Liver (tissue), 9 donors: ENCODE measurements around the gene MAD2L1BP. TPM values are rescaled to one million over a fixed set of nuclear protein-coding genes. Genes with fewer than 3 reads are reported as not detected.
A peak's percentile ranks its signal among the peaks of the same experiment; 100 is the strongest.

Source experiments
- DNase-seq: peaks from one replicate; pipeline ENCODE4 v3.0.0-alpha.2; 2017; ENCODE audit warnings: low spot score
- H3K27ac ChIP-seq, 2 donors: one replicate each; pipeline ENCODE4 v1.7.0; 2013; ENCODE audit warnings: inconsistent platforms in 2 of 2, low read length in 2 of 2, control low read depth in 1 of 2, low read depth in 1 of 2, mild to moderate bottlenecking in 1 of 2
- H3K27me3 ChIP-seq, 4 donors: one replicate each; pipeline versions ENCODE4 v1.6.1 to v1.7.0; 2013; ENCODE audit warnings: low read length in 3 of 4, inconsistent platforms in 1 of 4, mild to moderate bottlenecking in 1 of 4, moderate library complexity in 1 of 4; ENCODE audit not compliant: control insufficient read depth in 4 of 4, insufficient read depth in 4 of 4
- H3K36me3 ChIP-seq, 4 donors: one replicate each; pipeline versions ENCODE4 v1.6.1 to v1.7.0; 2013; ENCODE audit warnings: low read length in 3 of 4, mild to moderate bottlenecking in 3 of 4, low read depth in 1 of 4, moderate library complexity in 1 of 4; ENCODE audit not compliant: control insufficient read depth in 4 of 4, insufficient read depth in 3 of 4
- H3K4me1 ChIP-seq, 4 donors: one replicate each; pipeline versions ENCODE4 v1.6.1 to v1.7.0; 2013; ENCODE audit warnings: low read length in 3 of 4, mild to moderate bottlenecking in 3 of 4, moderate library complexity in 1 of 4; ENCODE audit not compliant: control insufficient read depth in 4 of 4, insufficient read depth in 4 of 4
- H3K4me3 ChIP-seq, 3 donors: one replicate each; pipeline versions ENCODE4 v1.6.1 to v1.7.0; 2013; ENCODE audit warnings: low read length in 3 of 3, control low read depth in 1 of 3, low read depth in 1 of 3, mild to moderate bottlenecking in 1 of 3
- H3K9ac ChIP-seq, 2 donors: one replicate each; pipeline ENCODE4 v1.7.0; 2013; ENCODE audit warnings: low read length in 2 of 2, mild to moderate bottlenecking in 2 of 2, moderate library complexity in 2 of 2, control low read depth in 1 of 2, low read depth in 1 of 2
- H3K9me3 ChIP-seq, 4 donors: one replicate each; pipeline versions ENCODE4 v1.6.1 to v1.7.0; 2013; ENCODE audit warnings: low read length in 3 of 4; ENCODE audit not compliant: control insufficient read depth in 4 of 4
- EGR1 ChIP-seq, 2 donors: IDR thresholded peaks; 2 replicates each; pipeline ENCODE4 v1.6.1; 2016 to 2018; ENCODE audit warnings: antibody characterized with exemption in 2 of 2, low read depth in 2 of 2
- FOXA1 ChIP-seq: IDR thresholded peaks from 2 replicates; pipeline ENCODE4 v1.6.1; 2016; ENCODE audit warnings: antibody characterized with exemption
- FOXA2 ChIP-seq: IDR thresholded peaks from 2 replicates; pipeline ENCODE4 v1.6.1; 2016; ENCODE audit warnings: antibody characterized with exemption
- GABPA ChIP-seq, 2 donors: IDR thresholded peaks in 1 of 2; conservative IDR thresholded peaks in 1 of 2; 2 replicates each; pipeline ENCODE4 v1.6.1; 2016; ENCODE audit warnings: antibody characterized with exemption in 2 of 2, mild to moderate bottlenecking in 1 of 2, moderate library complexity in 1 of 2
- HNF4A ChIP-seq, 2 donors: conservative IDR thresholded peaks; 2 replicates each; pipeline ENCODE4 v1.6.1; 2016; ENCODE audit warnings: antibody characterized with exemption in 2 of 2, mild to moderate bottlenecking in 2 of 2
- HNF4G ChIP-seq: IDR thresholded peaks from 2 replicates; pipeline ENCODE4 v1.6.1; 2016; ENCODE audit warnings: antibody characterized with exemption
- NR2F2 ChIP-seq: IDR thresholded peaks from 2 replicates; pipeline ENCODE4 v1.6.1; 2016; ENCODE audit warnings: antibody characterized with exemption
- RAD21 ChIP-seq, 2 donors: IDR thresholded peaks; 2 replicates each; pipeline ENCODE4 v1.6.1; 2016; ENCODE audit warnings: antibody characterized with exemption in 2 of 2, mild to moderate bottlenecking in 2 of 2
- RXRA ChIP-seq, 2 donors: IDR thresholded peaks; 2 replicates each; pipeline ENCODE4 v1.6.1; 2017 to 2018; ENCODE audit warnings: antibody characterized with exemption in 2 of 2, mild to moderate bottlenecking in 1 of 2
- SP1 ChIP-seq: IDR thresholded peaks from 2 replicates; pipeline ENCODE4 v1.6.1; 2018; ENCODE audit warnings: antibody characterized with exemption, mild to moderate bottlenecking
- TAF1 ChIP-seq: conservative IDR thresholded peaks from 2 replicates; pipeline ENCODE4 v1.6.1; 2016; ENCODE audit warnings: antibody characterized with exemption, mild to moderate bottlenecking
- YY1 ChIP-seq: IDR thresholded peaks from 2 replicates; pipeline ENCODE4 v1.6.1; 2016; ENCODE audit warnings: antibody characterized with exemption, mild to moderate bottlenecking
- WGBS: extraction: QIAGEN DNeasy Blood & Tissue Kit; methylation state at CpG from one replicate; pipeline ENCODE4 v1.1.7; 2013; 5-methylcytosine and 5-hydroxymethylcytosine counted together
- polyA plus RNA-seq, 2 donors: library from polyadenylated mRNA; stranded (reverse) in 1 of 2; unstranded in 1 of 2; fragments of 200-250 nt in 1 of 2; fragments of >200 nt in 1 of 2; fragmentation: Nextera tagmentation in 1 of 2; extraction: Ambion mirVana in 1 of 2; gene quantifications; one replicate each; pipeline versions ENCODE4 v1.2.1 to v1.2.3, GENCODE V29; 2013 to 2015
- total RNA-seq, 2 donors: library from RNA; depleted of rRNA; stranded (reverse); fragments of >200 nt; gene quantifications; one replicate each; pipeline ENCODE4 v1.2.3, GENCODE V29; 2014
- TF ChIP-seq, protein P1 (sequence below): IDR thresholded peaks from 2 replicates; pipeline ENCODE4 v1.6.1; 2016; ENCODE audit warnings: antibody characterized with exemption
- TF ChIP-seq, protein P2 (sequence below): IDR thresholded peaks from 2 replicates; pipeline ENCODE4 v1.6.1; 2016; ENCODE audit warnings: antibody characterized with exemption
- TF ChIP-seq, protein P3 (sequence below): fragments of 150-350 bp; IDR thresholded peaks from 2 replicates; pipeline ENCODE4 v1.5.1; 2017; ENCODE audit warnings: improper control_type of control experiment, low read depth, low read length; ENCODE audit not compliant: missing input control
- TF ChIP-seq, protein P4 (sequence below): IDR thresholded peaks from 2 replicates; pipeline ENCODE4 v1.6.1; 2016; ENCODE audit warnings: antibody characterized with exemption, mild to moderate bottlenecking
- TF ChIP-seq, protein P5 (sequence below): IDR thresholded peaks from 2 replicates; pipeline ENCODE4 v1.6.1; 2016; ENCODE audit warnings: antibody characterized with exemption
- donor health status: healthy.
- donor health status: healthy.
- donor health status: healthy.
- donor health status: healthy.
- donor health status: healthy.

The MAD2L1BP gene
- total and polyA plus RNA-seq, 4 donors: 11.2 to 17.3 (median 16.1) TPM

DNA sequence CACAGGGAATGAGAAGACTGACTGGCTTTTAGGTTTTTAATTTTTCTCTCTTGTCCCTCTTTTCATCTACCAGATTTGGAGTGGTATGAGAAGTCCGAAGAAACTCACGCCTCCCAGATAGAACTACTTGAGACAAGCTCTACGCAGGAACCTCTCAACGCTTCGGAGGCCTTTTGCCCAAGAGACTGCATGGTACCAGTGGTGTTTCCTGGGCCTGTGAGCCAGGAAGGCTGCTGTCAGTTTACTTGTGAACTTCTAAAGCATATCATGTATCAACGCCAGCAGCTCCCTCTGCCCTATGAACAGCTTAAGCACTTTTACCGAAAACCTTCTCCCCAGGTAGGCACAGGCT is 644 bp downstream of the MAD2L1BP start:
- no peak for DNase-seq
- peak overlapping the region; percentile 54 to 98 (median 85) for H3K4me3 ChIP-seq
- H3K4me1 ChIP-seq: peaks cover 2 to 12% (median 9%) of the 10 kb centered on the region in 4 donors
- H3K27ac ChIP-seq: peak overlapping the region in 1 of 2 donors; percentile 64
- H3K27me3 ChIP-seq: no peaks in the 10 kb centered on the region
- H3K9me3 ChIP-seq: no peaks in the 10 kb centered on the region
- H3K9ac ChIP-seq: peak overlapping the region; percentile 64 to 66
- TF ChIP-seq, protein P1, sequence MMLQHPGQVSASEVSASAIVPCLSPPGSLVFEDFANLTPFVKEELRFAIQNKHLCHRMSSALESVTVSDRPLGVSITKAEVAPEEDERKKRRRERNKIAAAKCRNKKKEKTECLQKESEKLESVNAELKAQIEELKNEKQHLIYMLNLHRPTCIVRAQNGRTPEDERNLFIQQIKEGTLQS: no peak
- TF ChIP-seq HNF4A (conservative IDR thresholded peaks at IDR 0.05) (no peak), RAD21 (IDR thresholded peaks at IDR 0.05) (no peak), NR2F2 (no peak), HNF4G (no peak), TAF1 (no peak), YY1 (no peak), FOXA2 (no peak), SP1 (no peak), EGR1 (IDR thresholded peaks at IDR 0.05; ENCODE audit: low read depth in 2 of 2) (no peak), GABPA (IDR thresholded peaks at IDR 0.05 in 1 of 2, conservative IDR thresholded peaks at IDR 0.05 in 1 of 2) (no peak), RXRA (IDR thresholded peaks at IDR 0.05) (no peak), FOXA1 (no peak)
- TF ChIP-seq, protein P2, sequence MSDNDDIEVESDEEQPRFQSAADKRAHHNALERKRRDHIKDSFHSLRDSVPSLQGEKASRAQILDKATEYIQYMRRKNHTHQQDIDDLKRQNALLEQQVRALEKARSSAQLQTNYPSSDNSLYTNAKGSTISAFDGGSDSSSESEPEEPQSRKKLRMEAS: no peak
- TF ChIP-seq, protein P3, sequence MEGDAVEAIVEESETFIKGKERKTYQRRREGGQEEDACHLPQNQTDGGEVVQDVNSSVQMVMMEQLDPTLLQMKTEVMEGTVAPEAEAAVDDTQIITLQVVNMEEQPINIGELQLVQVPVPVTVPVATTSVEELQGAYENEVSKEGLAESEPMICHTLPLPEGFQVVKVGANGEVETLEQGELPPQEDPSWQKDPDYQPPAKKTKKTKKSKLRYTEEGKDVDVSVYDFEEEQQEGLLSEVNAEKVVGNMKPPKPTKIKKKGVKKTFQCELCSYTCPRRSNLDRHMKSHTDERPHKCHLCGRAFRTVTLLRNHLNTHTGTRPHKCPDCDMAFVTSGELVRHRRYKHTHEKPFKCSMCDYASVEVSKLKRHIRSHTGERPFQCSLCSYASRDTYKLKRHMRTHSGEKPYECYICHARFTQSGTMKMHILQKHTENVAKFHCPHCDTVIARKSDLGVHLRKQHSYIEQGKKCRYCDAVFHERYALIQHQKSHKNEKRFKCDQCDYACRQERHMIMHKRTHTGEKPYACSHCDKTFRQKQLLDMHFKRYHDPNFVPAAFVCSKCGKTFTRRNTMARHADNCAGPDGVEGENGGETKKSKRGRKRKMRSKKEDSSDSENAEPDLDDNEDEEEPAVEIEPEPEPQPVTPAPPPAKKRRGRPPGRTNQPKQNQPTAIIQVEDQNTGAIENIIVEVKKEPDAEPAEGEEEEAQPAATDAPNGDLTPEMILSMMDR: no peak
- TF ChIP-seq, protein P4, sequence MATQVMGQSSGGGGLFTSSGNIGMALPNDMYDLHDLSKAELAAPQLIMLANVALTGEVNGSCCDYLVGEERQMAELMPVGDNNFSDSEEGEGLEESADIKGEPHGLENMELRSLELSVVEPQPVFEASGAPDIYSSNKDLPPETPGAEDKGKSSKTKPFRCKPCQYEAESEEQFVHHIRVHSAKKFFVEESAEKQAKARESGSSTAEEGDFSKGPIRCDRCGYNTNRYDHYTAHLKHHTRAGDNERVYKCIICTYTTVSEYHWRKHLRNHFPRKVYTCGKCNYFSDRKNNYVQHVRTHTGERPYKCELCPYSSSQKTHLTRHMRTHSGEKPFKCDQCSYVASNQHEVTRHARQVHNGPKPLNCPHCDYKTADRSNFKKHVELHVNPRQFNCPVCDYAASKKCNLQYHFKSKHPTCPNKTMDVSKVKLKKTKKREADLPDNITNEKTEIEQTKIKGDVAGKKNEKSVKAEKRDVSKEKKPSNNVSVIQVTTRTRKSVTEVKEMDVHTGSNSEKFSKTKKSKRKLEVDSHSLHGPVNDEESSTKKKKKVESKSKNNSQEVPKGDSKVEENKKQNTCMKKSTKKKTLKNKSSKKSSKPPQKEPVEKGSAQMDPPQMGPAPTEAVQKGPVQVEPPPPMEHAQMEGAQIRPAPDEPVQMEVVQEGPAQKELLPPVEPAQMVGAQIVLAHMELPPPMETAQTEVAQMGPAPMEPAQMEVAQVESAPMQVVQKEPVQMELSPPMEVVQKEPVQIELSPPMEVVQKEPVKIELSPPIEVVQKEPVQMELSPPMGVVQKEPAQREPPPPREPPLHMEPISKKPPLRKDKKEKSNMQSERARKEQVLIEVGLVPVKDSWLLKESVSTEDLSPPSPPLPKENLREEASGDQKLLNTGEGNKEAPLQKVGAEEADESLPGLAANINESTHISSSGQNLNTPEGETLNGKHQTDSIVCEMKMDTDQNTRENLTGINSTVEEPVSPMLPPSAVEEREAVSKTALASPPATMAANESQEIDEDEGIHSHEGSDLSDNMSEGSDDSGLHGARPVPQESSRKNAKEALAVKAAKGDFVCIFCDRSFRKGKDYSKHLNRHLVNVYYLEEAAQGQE: no peak
- TF ChIP-seq, protein P5, sequence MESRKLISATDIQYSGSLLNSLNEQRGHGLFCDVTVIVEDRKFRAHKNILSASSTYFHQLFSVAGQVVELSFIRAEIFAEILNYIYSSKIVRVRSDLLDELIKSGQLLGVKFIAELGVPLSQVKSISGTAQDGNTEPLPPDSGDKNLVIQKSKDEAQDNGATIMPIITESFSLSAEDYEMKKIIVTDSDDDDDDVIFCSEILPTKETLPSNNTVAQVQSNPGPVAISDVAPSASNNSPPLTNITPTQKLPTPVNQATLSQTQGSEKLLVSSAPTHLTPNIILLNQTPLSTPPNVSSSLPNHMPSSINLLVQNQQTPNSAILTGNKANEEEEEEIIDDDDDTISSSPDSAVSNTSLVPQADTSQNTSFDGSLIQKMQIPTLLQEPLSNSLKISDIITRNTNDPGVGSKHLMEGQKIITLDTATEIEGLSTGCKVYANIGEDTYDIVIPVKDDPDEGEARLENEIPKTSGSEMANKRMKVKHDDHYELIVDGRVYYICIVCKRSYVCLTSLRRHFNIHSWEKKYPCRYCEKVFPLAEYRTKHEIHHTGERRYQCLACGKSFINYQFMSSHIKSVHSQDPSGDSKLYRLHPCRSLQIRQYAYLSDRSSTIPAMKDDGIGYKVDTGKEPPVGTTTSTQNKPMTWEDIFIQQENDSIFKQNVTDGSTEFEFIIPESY: no peak
- peaks cover 15 to 18% (median 16%) of the 10 kb centered on the region in 4 donors for H3K36me3 ChIP-seq
- 32% methylated on average over 7 of the region's 7 CpGs for WGBS
